Fibroblast of the aortic adventitia (primary cell): ENCODE results near the gene DDX51. TPM values are rescaled to one million over a fixed set of nuclear protein-coding genes. Genes with fewer than 3 reads are reported as not detected.

ENCODE experiments used
- DNase-seq: peaks from one replicate; pipeline ENCODE4 v3.0.0-alpha.2; 2010; ENCODE audit warnings: low read depth
- H3K4me3 ChIP-seq: 2 replicates; pipeline ENCODE4 v1.5.1; 2011; ENCODE audit warnings: low read depth, mild to moderate bottlenecking, control low read depth, low read length, moderate library complexity
- CTCF ChIP-seq: IDR thresholded peaks from 2 replicates; pipeline ENCODE4 v1.5.1; 2011; ENCODE audit warnings: mild to moderate bottlenecking, low read length, control low read depth, inconsistent platforms; ENCODE audit not compliant: insufficient read depth
- total RNA-seq: library from RNA; depleted of rRNA; stranded (reverse); fragments of >200 nt; gene quantifications from 2 replicates; pipeline ENCODE4 v1.2.3, GENCODE V29; 2012; ENCODE audit warnings: low replicate concordance

The DDX51 gene
- total RNA-seq, 1 donor: 9.4 TPM

GRCh38 chr12:132127041-132127440, 17.1 kb downstream of the DDX51 start:
- TF ChIP-seq CTCF: no peak
- H3K4me3 ChIP-seq: no peak overlapping the region
- DNase-seq: no peak

DNA sequence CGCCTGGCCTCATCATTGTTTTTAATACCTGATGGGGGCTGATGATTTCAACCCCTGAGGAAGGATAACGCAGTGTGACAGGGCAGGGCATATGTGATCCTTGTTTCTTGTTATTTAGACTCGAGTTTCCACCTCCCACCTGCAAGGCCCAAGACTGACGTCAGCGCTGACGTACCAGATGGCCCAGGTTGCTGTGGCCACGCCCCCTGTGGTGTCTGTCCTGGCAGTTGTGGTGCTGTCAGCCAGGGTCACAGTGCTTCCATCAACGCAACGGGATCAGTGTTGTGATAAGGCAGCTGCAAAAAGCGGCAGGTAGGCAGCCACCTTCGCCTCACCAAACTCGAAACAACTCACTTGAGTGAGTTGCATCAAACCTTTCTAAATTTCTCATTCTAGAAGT, 18.4 kb downstream of the DDX51 start:
- no peak overlapping the region for H3K4me3 ChIP-seq
- DNase-seq: no peak
- no peak for TF ChIP-seq CTCF

DNA sequence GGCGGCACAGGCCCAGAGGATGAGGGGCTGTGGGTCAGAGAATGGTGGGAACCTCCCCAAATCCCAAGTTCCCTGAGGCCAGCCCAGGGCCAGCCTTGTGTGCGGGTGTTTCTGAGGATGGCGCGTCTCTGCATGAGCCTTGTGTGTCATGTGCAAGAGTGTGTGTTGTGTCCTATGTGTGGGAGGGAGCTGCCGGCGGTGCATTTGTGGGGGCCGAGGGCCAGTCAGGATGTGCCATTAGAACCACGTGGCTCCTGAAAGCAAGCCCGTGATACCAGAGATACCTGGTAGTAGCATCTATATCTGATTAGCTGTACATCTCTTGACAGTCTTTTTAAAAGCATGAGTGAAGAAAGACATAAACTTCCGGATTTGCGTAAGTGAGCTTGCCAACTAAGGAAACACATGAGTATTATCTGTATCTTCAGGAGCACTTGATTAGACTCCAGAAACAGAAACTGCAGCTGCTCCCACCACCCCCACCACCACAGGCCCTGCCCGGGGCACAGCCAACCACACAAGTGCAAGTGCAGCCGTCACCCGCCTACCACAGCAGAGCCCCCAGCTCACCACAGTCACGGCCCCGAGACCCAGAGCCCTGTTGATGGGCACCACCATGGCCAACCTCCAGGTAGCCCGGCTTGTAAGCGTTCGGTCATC, 19.2 kb downstream of the DDX51 start:
- no peak overlapping the region for H3K4me3 ChIP-seq
- DNase-seq: no peak
- no peak for TF ChIP-seq CTCF

DNA sequence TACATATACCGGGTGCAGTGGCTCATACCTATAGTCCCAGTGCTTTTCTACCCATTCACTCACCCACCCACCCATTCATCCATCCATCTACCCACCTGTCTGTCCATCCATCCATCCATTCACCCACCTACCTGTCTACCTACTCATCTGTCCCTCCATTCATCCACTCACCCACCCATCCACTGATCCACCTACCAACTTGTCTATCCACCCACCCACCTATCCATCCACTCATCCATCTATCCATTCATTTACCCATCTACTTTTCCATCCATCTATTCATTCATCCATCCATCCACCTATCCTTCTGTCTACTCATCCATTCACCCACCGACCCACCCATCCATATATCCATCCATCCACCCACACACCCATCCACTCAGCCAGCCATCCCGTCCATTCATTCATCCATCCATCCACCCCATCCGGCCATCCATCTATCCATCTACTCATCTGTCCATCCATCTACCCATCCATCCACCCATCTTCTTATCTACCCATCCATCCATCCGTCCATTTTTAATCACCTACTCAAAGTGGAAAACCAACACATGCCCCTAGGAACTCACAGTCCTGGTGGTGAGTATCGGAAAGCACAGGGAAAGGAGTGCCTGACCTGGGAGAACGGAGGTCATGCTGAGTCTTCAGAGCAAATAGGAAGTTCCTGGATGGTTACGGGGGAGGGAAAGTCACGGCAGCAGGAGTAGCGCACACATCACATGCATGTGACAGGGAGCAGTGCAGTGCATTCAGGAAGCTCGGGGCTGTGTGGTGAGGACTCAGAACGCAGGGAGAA, 20.0 kb downstream of the DDX51 start:
- H3K4me3 ChIP-seq: no peak overlapping the region
- no peak for DNase-seq
- no peak for TF ChIP-seq CTCF

DNA sequence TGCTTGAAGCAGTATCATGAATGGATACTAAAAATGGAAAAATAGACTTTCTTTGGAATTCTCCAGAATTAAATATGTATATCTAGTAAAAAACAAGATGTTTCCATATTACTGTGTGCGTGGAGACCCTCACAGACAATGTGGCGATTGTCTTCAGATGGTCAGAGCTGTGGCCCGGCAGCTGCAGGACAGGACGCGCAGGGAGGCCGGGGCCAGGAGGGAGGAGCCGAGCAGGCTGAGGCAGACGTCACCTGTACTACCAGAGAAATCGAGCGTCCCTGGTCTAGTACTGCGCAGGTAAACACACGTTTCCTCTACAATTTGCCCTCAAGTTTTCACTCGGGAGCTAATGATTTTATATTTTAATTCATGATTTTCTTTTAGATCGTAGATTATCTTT, 22.8 kb downstream of the DDX51 start:
- DNase-seq: no peak
- no peak for TF ChIP-seq CTCF

DNA sequence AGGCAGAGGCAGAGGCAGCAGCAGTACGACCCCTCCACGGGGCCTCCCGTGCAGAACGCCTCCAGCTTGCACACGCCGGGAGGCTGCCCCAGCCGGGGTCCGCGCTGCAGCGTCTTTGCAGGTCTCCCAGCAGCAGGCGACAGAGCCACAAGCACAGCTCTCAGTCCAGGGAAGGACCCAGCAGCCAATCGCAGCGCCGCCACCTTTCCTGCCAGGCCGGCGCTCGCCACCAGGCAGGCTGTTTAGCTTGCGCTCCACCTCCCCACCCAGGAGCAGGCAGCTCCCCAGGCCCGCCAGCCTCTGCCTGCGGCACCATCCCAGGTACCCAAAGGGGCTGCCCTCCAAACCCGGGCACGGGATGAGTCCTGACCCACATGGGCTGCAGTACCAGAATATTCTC, 25.2 kb downstream of the DDX51 start:
- TF ChIP-seq CTCF: no peak
- DNase-seq: no peak
- H3K4me3 ChIP-seq: no peak overlapping the region

More for the DNA sequence above, 22.8 kb downstream of the DDX51 start:
- no peak overlapping the region for H3K4me3 ChIP-seq
